Epithelial cell of esophagus (primary cell): ENCODE data around the gene PPIF.

ENCODE experiments used
- DNase-seq: peaks from one replicate; pipeline ENCODE4 v3.0.0; 2010; ENCODE audit warnings: low read depth
- H3K4me3 ChIP-seq: 2 replicates; pipeline ENCODE4 v1.5.1; 2011; ENCODE audit warnings: mild to moderate bottlenecking, low read length, control low read depth
- TF ChIP-seq, protein P1 (sequence below): IDR thresholded peaks from 2 replicates; pipeline ENCODE4 v1.5.1; 2011; ENCODE audit warnings: low read depth, mild to moderate bottlenecking, low read length, control low read depth, inconsistent platforms; ENCODE audit not compliant: insufficient read depth; ENCODE audit errors: missing control alignments

The PPIF gene

GRCh38 chr10:79359816-79360498 lies 12.7 kb downstream of the PPIF start:
- TF ChIP-seq, protein P1, sequence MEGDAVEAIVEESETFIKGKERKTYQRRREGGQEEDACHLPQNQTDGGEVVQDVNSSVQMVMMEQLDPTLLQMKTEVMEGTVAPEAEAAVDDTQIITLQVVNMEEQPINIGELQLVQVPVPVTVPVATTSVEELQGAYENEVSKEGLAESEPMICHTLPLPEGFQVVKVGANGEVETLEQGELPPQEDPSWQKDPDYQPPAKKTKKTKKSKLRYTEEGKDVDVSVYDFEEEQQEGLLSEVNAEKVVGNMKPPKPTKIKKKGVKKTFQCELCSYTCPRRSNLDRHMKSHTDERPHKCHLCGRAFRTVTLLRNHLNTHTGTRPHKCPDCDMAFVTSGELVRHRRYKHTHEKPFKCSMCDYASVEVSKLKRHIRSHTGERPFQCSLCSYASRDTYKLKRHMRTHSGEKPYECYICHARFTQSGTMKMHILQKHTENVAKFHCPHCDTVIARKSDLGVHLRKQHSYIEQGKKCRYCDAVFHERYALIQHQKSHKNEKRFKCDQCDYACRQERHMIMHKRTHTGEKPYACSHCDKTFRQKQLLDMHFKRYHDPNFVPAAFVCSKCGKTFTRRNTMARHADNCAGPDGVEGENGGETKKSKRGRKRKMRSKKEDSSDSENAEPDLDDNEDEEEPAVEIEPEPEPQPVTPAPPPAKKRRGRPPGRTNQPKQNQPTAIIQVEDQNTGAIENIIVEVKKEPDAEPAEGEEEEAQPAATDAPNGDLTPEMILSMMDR = no peak
- no peak overlapping the region for H3K4me3 ChIP-seq
- DNase-seq = no peak

DNA sequence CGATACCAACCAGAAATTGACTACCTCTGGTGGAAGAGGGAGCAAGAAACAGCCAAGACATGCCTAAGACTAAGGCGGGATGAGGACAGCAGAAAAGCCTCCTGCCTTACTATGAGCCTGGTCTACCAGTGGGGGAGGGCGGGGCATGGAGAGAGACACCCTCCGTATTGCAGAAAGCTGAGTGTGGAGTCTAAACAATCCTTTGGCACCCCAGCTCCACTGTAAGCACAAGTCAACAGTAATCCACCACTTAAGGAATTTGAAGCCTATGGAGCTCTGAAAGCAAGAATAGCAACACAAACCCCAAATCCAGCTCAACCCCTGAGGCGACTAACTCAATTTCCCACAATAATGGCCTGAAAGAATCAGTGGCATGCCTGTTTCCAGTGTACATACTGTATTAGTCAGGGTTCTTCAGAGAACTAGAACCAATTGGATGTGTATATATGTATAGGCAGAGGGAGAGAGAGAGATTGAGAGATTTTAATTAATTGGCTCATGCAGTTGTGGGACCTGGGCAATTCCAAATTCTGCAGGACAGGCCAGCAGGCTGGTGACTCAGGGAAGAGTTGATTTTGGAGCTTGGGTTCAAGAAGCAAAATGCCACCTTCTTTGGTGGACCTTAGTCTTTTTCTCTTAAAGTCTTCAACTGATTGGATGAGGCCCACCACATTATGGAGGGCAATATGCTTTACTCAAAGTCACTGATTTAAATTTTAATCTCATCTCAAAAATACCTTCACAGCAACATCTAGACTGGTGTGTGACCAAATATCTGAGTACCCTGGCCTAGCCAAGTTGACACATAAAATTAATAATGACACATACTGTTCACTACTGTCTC lies 13.5 kb downstream of the PPIF start:
- H3K4me3 ChIP-seq = no peak overlapping the region
- TF ChIP-seq, protein P1 = no peak
- DNase-seq = no peak

GRCh38 chr10:79361726-79362397 lies 14.6 kb downstream of the PPIF start:
- DNase-seq = no peak
- TF ChIP-seq, protein P1 = no peak
- no peak overlapping the region for H3K4me3 ChIP-seq

- TF ChIP-seq, protein P1 = no peak
- no peak for DNase-seq
- H3K4me3 ChIP-seq = no peak overlapping the region
Measured at GRCh38 chr10:79367426-79368189, 20.3 kb downstream of the PPIF start.

GRCh38 chr10:79372871-79373270 lies 25.6 kb downstream of the PPIF start:
- H3K4me3 ChIP-seq = no peak overlapping the region
- TF ChIP-seq, protein P1 = no peak
- DNase-seq = no peak
